C4-2B (cell line): ENCODE measurements around the gene HIVEP2.

Source experiments
- H3K27ac ChIP-seq: fragments of 450-650 bp; 2 replicates; pipeline ENCODE4 v1.5.1; 2017
- CTCF ChIP-seq: fragments of 450-650 bp; conservative IDR thresholded peaks from 2 replicates; pipeline ENCODE4 v1.5.1; 2017; ENCODE audit warnings: mild to moderate bottlenecking
- ZFX ChIP-seq: fragments of 450-650 bp; IDR thresholded peaks from 2 replicates; pipeline ENCODE4 v1.6.1; 2017

HIVEP2 gene

DNA sequence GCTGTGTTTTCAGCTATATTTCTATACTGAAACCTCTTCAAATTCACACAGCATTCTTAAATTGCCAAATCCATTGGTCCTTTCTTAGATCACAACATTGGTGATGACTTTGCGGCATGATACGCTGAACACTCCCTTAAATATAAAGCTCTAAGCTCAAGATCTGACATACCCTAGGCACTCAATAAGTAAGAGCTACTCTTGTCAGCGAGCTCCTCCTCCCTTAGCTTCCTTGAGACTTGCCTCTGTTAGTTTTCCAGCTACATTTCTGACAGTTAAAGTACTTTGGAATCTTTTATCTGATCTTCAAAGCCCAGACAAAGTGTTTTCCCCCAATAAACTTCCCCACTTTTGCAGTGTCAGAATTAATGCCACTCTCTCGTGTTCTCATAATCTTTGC is 117.0 kb downstream of the HIVEP2 start:
- H3K27ac ChIP-seq, result no peak overlapping the region
- TF ChIP-seq ZFX (no peak), CTCF (no peak)

DNA sequence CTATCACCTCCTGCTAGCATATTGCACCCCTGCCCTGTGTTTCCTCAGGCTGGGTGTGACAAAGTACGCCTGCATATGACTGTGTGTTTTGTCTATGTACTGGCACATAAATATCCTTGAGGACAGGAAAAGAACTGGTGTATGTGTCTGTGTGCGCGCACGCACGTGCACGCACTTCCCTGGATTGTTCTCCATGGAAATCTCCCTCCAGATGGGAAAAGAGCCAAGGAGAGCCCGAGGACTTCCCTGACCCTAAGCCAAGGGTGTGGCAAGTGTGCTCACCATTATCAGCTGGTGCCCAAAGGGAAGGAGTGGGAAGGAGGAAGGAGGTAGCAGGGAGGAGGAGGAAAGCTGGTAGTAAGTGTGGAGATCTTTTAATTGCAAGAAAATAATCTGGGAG is 117.6 kb downstream of the HIVEP2 start:
- no peak for TF ChIP-seq CTCF
- TF ChIP-seq ZFX, result no peak
- H3K27ac ChIP-seq, result no peak overlapping the region

GRCh38 chr6:142825760-142826159 is 119.2 kb downstream of the HIVEP2 start:
- no peak for TF ChIP-seq ZFX
- TF ChIP-seq CTCF, result no peak
- H3K27ac ChIP-seq, result no peak overlapping the region

DNA sequence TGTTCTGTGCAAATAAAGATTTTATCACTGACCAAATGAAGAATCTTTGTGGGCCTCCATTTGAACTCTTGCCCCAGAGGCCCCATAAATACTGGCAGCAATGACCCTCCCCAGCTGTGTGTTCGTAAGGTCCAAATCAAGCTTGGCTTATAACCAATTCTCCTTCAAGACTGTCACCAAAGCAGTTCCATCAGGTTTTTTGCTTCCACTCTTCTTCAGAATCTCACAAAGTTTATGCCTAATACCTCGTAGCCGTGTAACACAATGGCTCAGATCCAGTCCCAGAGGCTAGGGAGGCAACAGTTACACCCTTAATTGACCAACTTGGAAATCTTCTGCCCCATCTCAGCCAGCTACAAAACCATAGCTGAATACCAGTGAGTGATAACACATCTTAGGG is 120.5 kb downstream of the HIVEP2 start:
- TF ChIP-seq CTCF (no peak), ZFX (no peak)
- no peak overlapping the region; the same call in 1 of the 2 replicates for H3K27ac ChIP-seq

GRCh38 chr6:142823256-142823902 is 121.6 kb downstream of the HIVEP2 start:
- TF ChIP-seq ZFX (no peak), CTCF (peak; percentile 29)
- peak overlapping the region; percentile 50 for H3K27ac ChIP-seq

DNA sequence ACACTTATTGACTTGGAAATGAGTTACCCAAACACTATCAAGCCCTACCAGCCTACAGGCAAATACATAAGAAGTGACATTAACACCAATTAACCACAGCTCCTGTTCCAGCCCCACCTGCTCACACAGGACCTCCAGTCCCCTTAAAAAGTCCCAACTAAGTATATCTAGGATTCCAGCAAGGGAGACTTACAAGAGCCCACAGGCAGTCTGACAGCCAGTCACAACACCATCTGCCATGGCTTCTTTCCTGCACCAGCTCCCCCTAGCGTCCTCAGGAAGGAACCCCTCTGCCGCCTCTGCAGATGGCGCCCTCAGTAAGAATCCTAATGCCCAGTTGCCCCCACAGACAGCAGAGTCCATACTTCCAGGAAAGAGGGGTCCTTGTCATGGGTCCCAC is 122.1 kb downstream of the HIVEP2 start:
- TF ChIP-seq ZFX (no peak), CTCF (peak; percentile 59)
- H3K27ac ChIP-seq, result peak overlapping the region; percentile 50

- TF ChIP-seq CTCF (no peak), ZFX (no peak)
- peak overlapping the region; percentile 50; the same call in 1 of the 2 replicates for H3K27ac ChIP-seq
Observed at GRCh38 chr6:142822383-142822782, 122.6 kb downstream of the HIVEP2 start.
